Activated B cell treated with CpG ODN at 0.5 μM for 24 hours (primary cell): ENCODE measurements around the gene MT1G. TPM values are rescaled to one million over a fixed set of nuclear protein-coding genes. Genes with fewer than 3 reads are reported as not detected.

ENCODE experiments used
- ATAC-seq: fragments of 200-7000 bp; cut with Tn5 transposase; one replicate; pipeline ENCODE4 v1.10.0; 2021; ENCODE audit warnings: low read depth, mild to moderate bottlenecking, moderate library complexity
- CTCF ChIA-PET: fragments of 350-600 bp; sonication (Branson Sonifier 250); formaldehyde crosslinking; loops from one replicate; lab custom pipeline; 2021; ENCODE audit warnings: antibody characterized with exemption; lab: Charles Lee
- POLR2A ChIA-PET: fragments of 350-600 bp; sonication (Branson Sonifier 250); formaldehyde crosslinking; loops from one replicate; lab custom pipeline; 2021; ENCODE audit warnings: antibody characterized with exemption; lab: Charles Lee
- DNase-seq: peaks from one replicate; pipeline ENCODE4 v3.0.0; 2022
- H3K27ac Mint-ChIP-seq: one replicate; pipeline ENCODE4 v1.8.0; 2020; ENCODE audit warnings: mixed read lengths
- H3K27me3 Mint-ChIP-seq: one replicate; pipeline ENCODE4 v1.8.0; 2021; ENCODE audit warnings: mixed read lengths
- H3K36me3 Mint-ChIP-seq: one replicate; pipeline ENCODE4 v1.8.0; 2021; ENCODE audit warnings: low read depth, mixed read lengths
- H3K4me1 Mint-ChIP-seq: one replicate; pipeline ENCODE4 v1.8.0; 2021; ENCODE audit warnings: mixed read lengths
- H3K4me3 Mint-ChIP-seq: one replicate; pipeline ENCODE4 v1.8.0; 2020; ENCODE audit warnings: mild to moderate bottlenecking, mixed read lengths
- H3K9me3 Mint-ChIP-seq: one replicate; pipeline ENCODE4 v1.8.0; 2020; ENCODE audit warnings: mixed read lengths
- CTCF ChIP-seq: fragments of 200-600 bp; IDR thresholded peaks from one replicate; pipeline ENCODE4 v1.8.0; 2022; ENCODE audit warnings: antibody characterized with exemption, mild to moderate bottlenecking
- intact Hi-C: fragments of 100-400 bp; cut with micrococcal nuclease; formaldehyde crosslinking; loops from one replicate; pipeline ENCODE4 v1.15.1; 2024
- total RNA-seq: library from RNA; stranded (reverse); gene quantifications from 2 replicates; pipeline ENCODE4 v1.2.3, GENCODE V29; 2022

Gene MT1G
- total RNA-seq, 1 donor from 2014 or later = 0.69 TPM

GRCh38 chr16:56637814-56638750 is 29.8 kb downstream of the MT1G start, which contains the start of gene MT1A:
MT1A (plus strand) TSS chr16:56638666; CDS start chr16:56638739, 73 bp downstream.
- POLR2A ChIA-PET = no interaction called here

GRCh38 chr16:56636616-56637413 is 31.1 kb downstream of the MT1G start:
- ATAC-seq (no peak), DNase-seq (no peak)
- Mint-ChIP-seq H3K27me3 (peaks cover 69% of the 10 kb centered on the region), H3K4me3 (no peak overlapping the region), H3K4me1 (peaks cover 22% of the 10 kb centered on the region), H3K9me3 (no peaks in the 10 kb centered on the region), H3K36me3 (no peaks in the 10 kb centered on the region), H3K27ac (no peak overlapping the region)
- ChIA-PET CTCF (no interaction called here), POLR2A (no interaction called here)
- intact Hi-C loops = loop anchor here (10.0 kb wide), 1 partner anchor 298 kb away; the partner anchor contains the start of gene HERPUD1
- no peak for TF ChIP-seq CTCF

More at GRCh38 chr16:56637814-56638750, 29.8 kb downstream of the MT1G start, which contains the start of gene MT1A:
- Mint-ChIP-seq H3K4me3 (peak within 1 kb of the TSS; percentile 41), H3K36me3 (no peaks in the 10 kb centered on the region), H3K9me3 (no peaks in the 10 kb centered on the region), H3K4me1 (peaks cover 20% of the 10 kb centered on the region), H3K27ac (no peak within 1 kb of the TSS), H3K27me3 (peaks cover 72% of the 10 kb centered on the region)
- CTCF ChIA-PET = no interaction called here
- no peak for ATAC-seq
- no peak for TF ChIP-seq CTCF
- no peak for DNase-seq
- intact Hi-C loops = loop anchor here (10.0 kb wide), 1 partner anchor 297 kb away; the partner anchor contains the start of gene HERPUD1

GRCh38 chr16:56635441-56635967 is 32.4 kb downstream of the MT1G start:
- ATAC-seq = no peak
- Mint-ChIP-seq H3K36me3 (no peaks in the 10 kb centered on the region), H3K4me3 (no peak overlapping the region), H3K9me3 (no peaks in the 10 kb centered on the region), H3K4me1 (peaks cover 31% of the 10 kb centered on the region), H3K27ac (no peak overlapping the region), H3K27me3 (peaks cover 61% of the 10 kb centered on the region)
- CTCF ChIA-PET = no interaction called here
- no peak for TF ChIP-seq CTCF
- POLR2A ChIA-PET = no interaction called here
- no peak for DNase-seq
- intact Hi-C loops = loop anchor here (10.0 kb wide), 1 partner anchor 299 kb away; the partner anchor contains the start of gene HERPUD1

GRCh38 chr16:56634715-56635440 is 33.0 kb downstream of the MT1G start:
- Mint-ChIP-seq H3K27me3 (peaks cover 58% of the 10 kb centered on the region), H3K4me3 (peak overlapping the region; percentile 63), H3K4me1 (peaks cover 37% of the 10 kb centered on the region), H3K36me3 (no peaks in the 10 kb centered on the region), H3K27ac (peak overlapping the region; percentile 35), H3K9me3 (no peaks in the 10 kb centered on the region)
- POLR2A ChIA-PET = interaction anchor here (0.6 kb wide), 1 partner anchor 815 kb away, joined by 5 read pairs; no protein-coding TSS in a partner anchor
- TF ChIP-seq CTCF = no peak
- ATAC-seq (no peak), DNase-seq (no peak)
- CTCF ChIA-PET = no interaction called here
- intact Hi-C loops = loop anchor here (5.0 to 10.0 kb wide), 2 partner anchors 37 to 300 kb away; partner anchors contain the start of gene HERPUD1
